Mesodermal cell (in vitro differentiated cells): Measurements from ENCODE around the gene STAT5A.
A peak's percentile ranks its signal among the peaks of the same experiment; 100 is the strongest.

Experiments used
- H3K27ac ChIP-seq: 2 replicates; pipeline ENCODE4 v1.7.0; 2013; ENCODE audit warnings: mild to moderate bottlenecking, low read depth, low read length, moderate library complexity; ENCODE audit not compliant: severe bottlenecking
- H3K36me3 ChIP-seq: 2 replicates; pipeline ENCODE4 v1.7.1; 2013; ENCODE audit warnings: mild to moderate bottlenecking, low read length, moderate library complexity; ENCODE audit not compliant: control insufficient read depth, insufficient read depth
- H3K4me1 ChIP-seq: one replicate; pipeline ENCODE4 v1.7.1; 2013; ENCODE audit warnings: mild to moderate bottlenecking, low read length; ENCODE audit not compliant: insufficient read depth, control insufficient read depth, poor library complexity, severe bottlenecking
- H3K4me3 ChIP-seq: 2 replicates; pipeline ENCODE4 v1.7.0; 2013; ENCODE audit warnings: low read length, control low read depth, mild to moderate bottlenecking; ENCODE audit not compliant: insufficient read depth, poor library complexity, severe bottlenecking; ENCODE audit errors: extremely low read depth
- H3K9me3 ChIP-seq: 2 replicates; pipeline ENCODE4 v1.7.1; 2013; ENCODE audit warnings: mild to moderate bottlenecking, low read length, moderate library complexity; ENCODE audit not compliant: control insufficient read depth
- WGBS, 2 experiments: methylation state at CpG; one replicate each; pipeline ENCODE4 v1.1.5; 2013; ENCODE audit warnings: missing lambda C conversion rate in 2 of 2; ENCODE audit not compliant: insufficient coverage in 2 of 2; 5-methylcytosine and 5-hydroxymethylcytosine counted together

The STAT5A gene

GRCh38 chr17:42268236-42268635 lies 20.1 kb upstream of the STAT5A start:
- WGBS, 2 experiments, result 95 to 100% methylated on average over 5 of the region's 5 CpGs
- H3K9me3 ChIP-seq, result no peaks in the 10 kb centered on the region

GRCh38 chr17:42270170-42270535 lies 18.1 kb upstream of the STAT5A start:
- Histone ChIP-seq H3K4me1 (peaks cover 12% of the 10 kb centered on the region), H3K4me3 (no peak overlapping the region), H3K9me3 (no peaks in the 10 kb centered on the region), H3K36me3 (no peaks in the 10 kb centered on the region), H3K27ac (no peak overlapping the region)
- no CpG with 5 or more reads among the region's 4 CpGs for WGBS, 2 experiments

More at GRCh38 chr17:42268236-42268635, 20.1 kb upstream of the STAT5A start:
- H3K4me3 ChIP-seq, result no peak overlapping the region
- peaks cover 6% of the 10 kb centered on the region for H3K4me1 ChIP-seq
- H3K27ac ChIP-seq, result no peak overlapping the region
- H3K36me3 ChIP-seq, result no peaks in the 10 kb centered on the region

GRCh38 chr17:42270596-42270995 lies 17.7 kb upstream of the STAT5A start:
- Histone ChIP-seq H3K36me3 (no peaks in the 10 kb centered on the region), H3K9me3 (no peaks in the 10 kb centered on the region), H3K27ac (no peak overlapping the region), H3K4me3 (no peak overlapping the region), H3K4me1 (peaks cover 12% of the 10 kb centered on the region)
- 89 to 98% methylated on average over 3 to 4 of the region's 6 CpGs for WGBS, 2 experiments

DNA sequence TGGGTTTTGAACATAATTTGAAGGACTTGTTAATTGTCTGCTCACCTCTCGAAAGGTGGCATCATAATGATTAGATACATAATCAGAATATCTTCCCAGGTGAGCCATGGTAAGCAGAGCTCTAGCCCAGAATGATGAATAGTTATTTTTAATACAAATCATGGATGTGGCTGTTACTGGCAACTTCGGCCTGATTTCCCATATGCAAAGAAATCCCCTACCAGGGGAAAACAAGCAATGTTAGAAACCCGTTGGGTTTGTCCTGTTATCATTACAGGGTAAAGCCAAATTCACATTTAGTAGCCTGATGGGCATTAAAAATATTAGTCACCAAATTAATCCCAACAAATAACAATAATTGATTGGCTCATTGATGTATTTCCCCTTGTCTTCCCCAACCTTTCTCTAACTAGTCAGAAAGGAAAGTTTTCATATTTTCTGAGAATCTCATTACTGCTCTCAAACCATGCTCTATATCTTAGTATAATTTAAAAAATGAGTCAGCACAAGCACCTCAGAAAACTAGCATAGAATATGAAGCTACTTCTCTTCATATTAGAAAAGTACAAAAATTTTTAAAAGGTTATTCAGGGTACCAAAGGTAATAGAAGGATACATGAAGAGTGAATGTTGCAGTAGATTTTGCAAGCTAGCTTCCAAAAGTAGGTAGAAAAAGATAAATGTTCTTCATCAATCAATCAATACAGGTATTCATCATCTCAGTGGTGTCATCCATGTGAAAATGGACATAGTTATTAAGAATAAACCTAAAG lies 17.1 kb upstream of the STAT5A start:
- H3K4me3 ChIP-seq, result no peak overlapping the region
- 83 to 100% methylated on average over 1 of the region's 3 CpGs for WGBS, 2 experiments

DNA sequence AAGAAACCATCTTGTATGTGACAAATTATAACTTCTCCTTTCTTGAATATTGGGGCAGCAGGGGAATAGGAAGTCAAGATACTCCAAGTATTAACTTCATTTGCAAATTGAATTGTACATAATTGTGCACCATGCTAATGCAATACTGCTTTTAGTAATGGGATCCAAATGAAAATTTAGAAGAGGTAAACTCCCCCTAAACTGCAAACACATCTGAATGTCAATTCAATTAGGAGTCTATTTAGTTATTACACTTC lies 16.6 kb upstream of the STAT5A start:
- no peak overlapping the region for H3K4me3 ChIP-seq

More for the DNA sequence above, 17.1 kb upstream of the STAT5A start:
- H3K9me3 ChIP-seq, result no peaks in the 10 kb centered on the region
- no peaks in the 10 kb centered on the region for H3K36me3 ChIP-seq
- peaks cover 12% of the 10 kb centered on the region for H3K4me1 ChIP-seq
- no peak overlapping the region for H3K27ac ChIP-seq

DNA sequence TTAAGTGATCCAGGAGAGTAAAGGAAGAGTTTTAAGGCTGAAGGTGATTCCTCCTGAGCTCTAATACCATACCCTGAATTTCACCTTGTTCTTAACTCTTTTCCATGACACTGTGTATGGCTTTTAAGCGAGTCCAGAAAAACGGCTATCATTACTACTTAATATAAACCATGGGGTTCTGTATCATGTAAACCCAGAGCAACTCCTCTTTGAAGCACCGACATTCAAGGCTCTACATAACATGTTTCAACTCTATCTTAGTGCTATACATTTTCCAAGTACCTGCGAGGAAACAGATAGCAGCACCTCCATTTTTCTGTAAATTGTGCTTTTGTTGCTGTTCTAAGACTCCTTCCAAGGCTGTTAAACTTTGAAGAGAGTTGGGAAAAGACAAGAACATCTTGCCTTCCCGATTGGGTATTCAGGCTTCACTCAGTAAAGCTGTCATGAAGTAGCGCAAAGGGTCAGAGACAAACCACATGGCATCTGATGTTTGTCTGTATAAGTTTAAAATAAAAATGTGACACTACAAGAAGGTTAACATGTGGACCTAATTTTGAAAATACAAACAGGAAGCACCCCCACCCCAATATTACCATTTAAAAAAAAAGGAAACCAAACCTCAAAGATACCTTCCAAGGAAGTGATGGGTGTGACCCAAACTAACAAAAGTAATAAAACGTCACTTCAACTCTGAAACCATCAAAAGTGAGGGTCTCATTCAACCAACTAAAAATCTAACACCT lies 16.0 kb upstream of the STAT5A start:
- 59 to 76% methylated on average over 4 to 5 of the region's 7 CpGs for WGBS, 2 experiments
- H3K4me3 ChIP-seq, result no peak overlapping the region
- no peaks in the 10 kb centered on the region for H3K36me3 ChIP-seq
- H3K9me3 ChIP-seq, result no peaks in the 10 kb centered on the region
- peaks cover 8% of the 10 kb centered on the region for H3K4me1 ChIP-seq
- no peak overlapping the region for H3K27ac ChIP-seq

More for the DNA sequence above, 16.6 kb upstream of the STAT5A start:
- Histone ChIP-seq H3K4me1 (peaks cover 10% of the 10 kb centered on the region), H3K27ac (no peak overlapping the region), H3K9me3 (no peaks in the 10 kb centered on the region), H3K36me3 (no peaks in the 10 kb centered on the region)

DNA sequence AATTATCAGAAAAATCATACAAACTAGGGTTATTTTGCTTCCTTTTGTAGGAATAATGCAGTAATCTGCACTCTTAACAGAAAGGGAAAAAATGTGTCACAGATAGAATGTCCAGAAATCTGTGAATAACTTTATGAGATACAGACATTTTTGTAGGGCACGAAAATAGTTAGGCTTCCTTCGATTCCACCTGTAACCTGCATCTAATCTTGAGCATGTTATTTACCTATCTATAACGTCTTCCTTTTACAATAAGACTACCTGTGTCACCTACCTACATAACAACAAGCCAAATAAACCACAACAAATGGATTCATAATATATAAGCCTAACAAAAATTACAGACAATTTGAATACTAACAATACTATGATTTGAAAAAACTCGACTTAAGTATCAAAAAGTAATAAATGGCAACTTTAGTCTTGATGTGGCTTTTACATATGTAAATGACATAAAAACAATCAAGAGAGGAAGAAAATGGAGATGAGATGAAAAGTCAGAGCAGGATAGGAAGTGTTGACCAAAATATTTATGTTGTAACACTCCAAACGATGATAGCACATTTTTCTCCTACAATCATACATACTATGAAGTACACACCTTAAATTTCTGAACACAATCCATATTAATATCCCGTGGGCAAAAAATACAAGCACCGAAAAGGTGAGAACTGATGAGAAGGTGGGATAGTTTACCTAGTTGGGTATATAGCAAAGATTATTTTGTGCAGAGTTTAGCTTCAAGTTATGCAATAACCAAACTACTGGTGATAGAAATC lies 14.6 kb upstream of the STAT5A start:
- H3K9me3 ChIP-seq, result no peaks in the 10 kb centered on the region
- H3K36me3 ChIP-seq, result no peaks in the 10 kb centered on the region
- 78 to 89% methylated on average over 2 to 3 of the region's 7 CpGs for WGBS, 2 experiments
- H3K4me3 ChIP-seq, result no peak overlapping the region
- no peak overlapping the region for H3K27ac ChIP-seq
- H3K4me1 ChIP-seq, result peaks cover 10% of the 10 kb centered on the region

GRCh38 chr17:42274253-42274542 lies 14.1 kb upstream of the STAT5A start:
- Histone ChIP-seq H3K27ac (no peak overlapping the region), H3K36me3 (no peaks in the 10 kb centered on the region), H3K4me3 (no peak overlapping the region), H3K4me1 (peaks cover 10% of the 10 kb centered on the region), H3K9me3 (no peaks in the 10 kb centered on the region)
- 82 to 100% methylated on average over 3 of the region's 3 CpGs for WGBS, 2 experiments

DNA sequence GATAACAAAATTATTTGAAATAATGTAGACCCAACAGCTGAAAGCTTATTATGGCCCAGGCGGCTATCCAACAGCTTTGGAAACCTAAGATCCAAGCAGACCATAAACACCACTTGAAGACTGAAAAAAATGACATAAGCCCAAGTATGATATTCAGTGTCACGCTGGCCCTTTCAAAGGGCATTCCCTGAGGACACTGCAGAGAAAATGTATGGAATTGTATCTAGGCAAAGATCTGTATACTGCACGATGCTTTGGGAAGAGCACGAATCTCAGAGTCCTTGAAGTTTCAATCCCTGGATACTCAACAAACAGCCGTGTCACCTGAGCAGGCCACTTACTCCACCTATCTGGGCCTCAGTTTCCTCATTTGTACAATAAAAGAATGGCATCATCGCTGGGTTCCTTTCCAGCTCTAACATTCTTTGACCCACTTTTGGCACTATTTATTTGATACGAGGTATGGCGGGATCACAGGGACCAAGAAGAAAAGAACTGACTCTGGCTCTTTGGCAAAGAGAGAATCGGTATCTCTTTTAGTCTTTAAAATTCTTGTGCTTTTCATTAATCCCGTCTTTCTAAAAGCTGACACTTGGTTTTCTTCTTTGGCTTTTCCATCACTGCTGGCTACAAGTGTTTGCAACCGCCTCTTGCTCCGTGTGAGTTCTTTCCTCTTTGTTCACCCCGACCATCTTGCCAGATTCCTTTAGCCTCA lies 13.3 kb upstream of the STAT5A start:
- H3K27ac ChIP-seq, result no peak overlapping the region
- 17 to 21% methylated on average over 10 to 11 of the region's 13 CpGs for WGBS, 2 experiments

GRCh38 chr17:42275527-42276358 lies 12.6 kb upstream of the STAT5A start:
- H3K4me3 ChIP-seq, result peak overlapping the region; percentile 80
- H3K9me3 ChIP-seq, result no peaks in the 10 kb centered on the region
- H3K4me1 ChIP-seq, result peaks cover 10% of the 10 kb centered on the region
- WGBS, 2 experiments, result 0 to 1% methylated on average over 32 to 48 of the region's 82 CpGs
- H3K36me3 ChIP-seq, result no peaks in the 10 kb centered on the region
- H3K27ac ChIP-seq, result no peak overlapping the region

More for the DNA sequence above, 13.3 kb upstream of the STAT5A start:
- Histone ChIP-seq H3K4me3 (peak overlapping the region; percentile 80), H3K9me3 (no peaks in the 10 kb centered on the region), H3K36me3 (no peaks in the 10 kb centered on the region), H3K4me1 (peaks cover 10% of the 10 kb centered on the region)
